Smooth muscle cell (in vitro differentiated cells): ENCODE results near the gene CYFIP2. TPM values are rescaled to one million over a fixed set of nuclear protein-coding genes. Genes with fewer than 3 reads are reported as not detected.

ENCODE experiments used
- DNase-seq: peaks from one replicate; lab custom pipeline; 2025; ENCODE audit not compliant: unreplicated experiment; lab: John Stamatoyannopoulos, UW
- H2AFZ ChIP-seq: fragments of 200-600 bp; sonication (generic); 2 replicates; pipeline ENCODE4 v1.6.0; 2016; ENCODE audit warnings: antibody characterized with exemption, low read depth, mild to moderate bottlenecking
- H3F3A ChIP-seq: fragments of 200-600 bp; sonication (generic); 2 replicates; pipeline ENCODE4 v1.6.0; 2017; ENCODE audit warnings: antibody characterized with exemption, low read depth
- H3K27ac ChIP-seq: fragments of 200-600 bp; sonication (generic); 2 replicates; pipeline ENCODE4 v1.5.1; 2016; ENCODE audit warnings: low read depth, mild to moderate bottlenecking
- H3K27me3 ChIP-seq: fragments of 200-600 bp; sonication (generic); 2 replicates; pipeline ENCODE4 v1.6.1; 2016; ENCODE audit warnings: low read depth, mild to moderate bottlenecking
- H3K36me3 ChIP-seq: fragments of 200-600 bp; sonication (generic); 2 replicates; pipeline ENCODE4 v1.5.1; 2016; ENCODE audit warnings: low read depth
- H3K4me1 ChIP-seq: fragments of 200-600 bp; sonication (generic); 2 replicates; pipeline ENCODE4 v1.5.1; 2016; ENCODE audit warnings: low read depth
- H3K4me2 ChIP-seq: fragments of 200-600 bp; sonication (generic); 2 replicates; pipeline ENCODE4 v1.6.0; 2016; ENCODE audit warnings: mild to moderate bottlenecking
- H3K4me3 ChIP-seq: fragments of 200-600 bp; sonication (generic); 2 replicates; pipeline ENCODE4 v1.5.1; 2016; ENCODE audit warnings: mild to moderate bottlenecking
- H3K79me2 ChIP-seq: fragments of 200-600 bp; sonication (generic); 2 replicates; pipeline ENCODE4 v1.6.0; 2016; ENCODE audit warnings: low read depth, mild to moderate bottlenecking
- H3K9ac ChIP-seq: fragments of 200-600 bp; sonication (generic); 2 replicates; pipeline ENCODE4 v1.6.0; 2016; ENCODE audit warnings: low read depth
- H3K9me3 ChIP-seq: fragments of 200-600 bp; sonication (generic); replicated peaks from 2 replicates; pipeline ENCODE4 v1.5.1; 2016; ENCODE audit warnings: low read depth
- H4K20me1 ChIP-seq: fragments of 200-600 bp; sonication (generic); 2 replicates; pipeline ENCODE4 v1.6.0; 2016; ENCODE audit warnings: low read depth
- CTCF ChIP-seq: fragments of 200-600 bp; sonication (generic); IDR thresholded peaks from 2 replicates; pipeline ENCODE4 v1.5.1; 2017; ENCODE audit warnings: borderline replicate concordance, mild to moderate bottlenecking, antibody characterized with exemption; ENCODE audit not compliant: insufficient read depth, poor library complexity, severe bottlenecking
- WGBS: methylation state at CpG from one replicate; pipeline ENCODE4 v1.1.7; 2016; ENCODE audit warnings: low lambda C conversion rate; 5-methylcytosine and 5-hydroxymethylcytosine counted together
- polyA plus RNA-seq: library from polyadenylated mRNA; unstranded; fragments of >200 nt; fragmentation: Nextera tagmentation; extraction: Ambion mirVana; gene quantifications from 2 replicates; pipeline ENCODE4 v1.2.1, GENCODE V29; 2016
- total RNA-seq: library from RNA; depleted of rRNA; stranded (reverse); fragments of >200 nt; gene quantifications from 2 replicates; pipeline ENCODE4 v1.2.3, GENCODE V29; 2014

Gene CYFIP2
- total and polyA plus RNA-seq, 2 experiments from 2014 or later = 11.4 to 17.8 TPM

- H3K9ac ChIP-seq = no peak overlapping the region
- no peaks in the 10 kb centered on the region for H3F3A ChIP-seq
- no peaks in the 10 kb centered on the region for H4K20me1 ChIP-seq
- H3K27ac ChIP-seq = no peak overlapping the region
- H3K36me3 ChIP-seq = no peaks in the 10 kb centered on the region
- no peak overlapping the region for H3K4me3 ChIP-seq
- no peak for TF ChIP-seq CTCF
- H2AFZ ChIP-seq = no peak overlapping the region
- no peak overlapping the region for H3K4me2 ChIP-seq
- no peaks in the 10 kb centered on the region for H3K27me3 ChIP-seq
- H3K79me2 ChIP-seq = no peaks in the 10 kb centered on the region
- WGBS = 90% methylated on average over 6 of the region's 6 CpGs
- H3K9me3 ChIP-seq = no peaks in the 10 kb centered on the region
- H3K4me1 ChIP-seq = no peaks in the 10 kb centered on the region
- DNase-seq = no peak
These were observed 79.6 kb downstream of the CYFIP2 start for GRCh38 chr5:157345485-157345884.

GRCh38 chr5:157347301-157348048 is 81.6 kb downstream of the CYFIP2 start:
- no peak overlapping the region for H3K4me2 ChIP-seq
- no peaks in the 10 kb centered on the region for H3K27me3 ChIP-seq
- H2AFZ ChIP-seq = no peak overlapping the region
- no peak overlapping the region for H3K27ac ChIP-seq
- no peaks in the 10 kb centered on the region for H3K36me3 ChIP-seq
- H3K9me3 ChIP-seq = no peaks in the 10 kb centered on the region
- TF ChIP-seq CTCF = no peak
- H3K4me1 ChIP-seq = no peaks in the 10 kb centered on the region
- H3K9ac ChIP-seq = no peak overlapping the region
- H3K4me3 ChIP-seq = no peak overlapping the region
- H3K79me2 ChIP-seq = no peaks in the 10 kb centered on the region
- no peak for DNase-seq
- no peaks in the 10 kb centered on the region for H3F3A ChIP-seq
- H4K20me1 ChIP-seq = no peaks in the 10 kb centered on the region
- WGBS = 84% methylated on average over 15 of the region's 15 CpGs

GRCh38 chr5:157348049-157348400 is 82.1 kb downstream of the CYFIP2 start:
- TF ChIP-seq CTCF = no peak
- Histone ChIP-seq H3F3A (no peaks in the 10 kb centered on the region), H3K27me3 (no peaks in the 10 kb centered on the region), H2AFZ (no peak overlapping the region), H3K36me3 (no peaks in the 10 kb centered on the region), H3K4me2 (no peak overlapping the region), H3K79me2 (no peaks in the 10 kb centered on the region), H3K4me1 (no peaks in the 10 kb centered on the region), H3K27ac (no peak overlapping the region), H3K9ac (no peak overlapping the region), H4K20me1 (no peaks in the 10 kb centered on the region), H3K4me3 (no peak overlapping the region), H3K9me3 (no peaks in the 10 kb centered on the region)
- WGBS = 97% methylated on average over 2 of the region's 2 CpGs
- no peak for DNase-seq
